A549 (cell line): ENCODE results near the gene CUL9. TPM values are rescaled to one million over a fixed set of nuclear protein-coding genes. Genes with fewer than 3 reads are reported as not detected.

ENCODE experiments used
- ATAC-seq, 2 experiments: fragments of 200-7000 bp in 1 of 2; fragments of >200 bp in 1 of 2; cut with Nextera tagmentation in 1 of 2; cut with Tn5 transposase in 1 of 2; 3 replicates each; pipeline versions ENCODE4 v1.8.0 to v1.9.1; 2018 to 2020; ENCODE audit warnings: mild to moderate bottlenecking in 1 of 2, moderate library complexity in 1 of 2
- CTCF ChIA-PET: fragments of 300-600 bp; sonication (Branson Sonifier 250); formaldehyde crosslinking; extraction: SDS; loops from one replicate; lab custom pipeline; 2021; ENCODE audit warnings: antibody characterized with exemption, inconsistent platforms; lab: Yijun Ruan, JAX
- POLR2A ChIA-PET: fragments of 350-600 bp; formaldehyde crosslinking; extraction: SDS; loops from one replicate; lab custom pipeline; 2021; ENCODE audit warnings: antibody characterized with exemption, inconsistent platforms; lab: Yijun Ruan, JAX
- DNase-seq, 2 experiments: peaks; one replicate each; pipeline versions ENCODE4 v3.0.0 to v3.0.0-alpha.2; 2011 to 2016; ENCODE audit warnings: low read depth in 1 of 2, low spot score in 1 of 2
- FAIRE-seq: peaks from 2 replicates; lab custom pipeline; 2011; peaks lifted over from hg19 to GRCh38; lab: Jason Lieb, UNC
- H3K27ac ChIP-seq, 2 experiments: fragments of >200 bp; sonication (Bioruptor Twin); formaldehyde crosslinking; 3 replicates each; pipeline ENCODE4 v1.5.1; 2016 to 2017
- H3K4me1 ChIP-seq: fragments of >200 bp; sonication (Bioruptor Twin); formaldehyde crosslinking; 3 replicates; pipeline ENCODE4 v1.6.1; 2016
- H3K4me2 ChIP-seq: fragments of >200 bp; sonication (Bioruptor Twin); formaldehyde crosslinking; 3 replicates; pipeline ENCODE4 v1.6.1; 2016
- H3K4me3 ChIP-seq: fragments of >200 bp; sonication (Bioruptor Twin); formaldehyde crosslinking; 3 replicates; pipeline ENCODE4 v1.5.1; 2016
- H3K9me3 ChIP-seq: fragments of >200 bp; sonication (Bioruptor Twin); formaldehyde crosslinking; 3 replicates; pipeline ENCODE4 v1.6.1; 2016
- CBX2 ChIP-seq: fragments of 200-600 bp; sonication (generic); IDR thresholded peaks from 2 replicates; pipeline ENCODE4 v1.6.1; 2016; ENCODE audit warnings: low read depth, mild to moderate bottlenecking, borderline replicate concordance
- CHD2 ChIP-seq: fragments of 150-350 bp; IDR thresholded peaks from 2 replicates; pipeline ENCODE4 v1.6.1; 2014; ENCODE audit warnings: low read length; ENCODE audit not compliant: partially characterized antibody
- CHD4 ChIP-seq: fragments of 200-600 bp; sonication (generic); IDR thresholded peaks from 2 replicates; pipeline ENCODE4 v1.6.1; 2016; ENCODE audit warnings: antibody characterized with exemption, mild to moderate bottlenecking, borderline replicate concordance
- E2F6 ChIP-seq: IDR thresholded peaks from 2 replicates; pipeline ENCODE4 v1.6.1; 2012; ENCODE audit warnings: low read depth, borderline replicate concordance
- EHMT2 ChIP-seq: fragments of 200-600 bp; sonication (generic); IDR thresholded peaks from 2 replicates; pipeline ENCODE4 v1.6.1; 2016; ENCODE audit warnings: antibody characterized with exemption, low read depth, mild to moderate bottlenecking, moderate library complexity
- EP300 ChIP-seq, 2 experiments: fragments of >200 bp; sonication (Bioruptor Twin); formaldehyde crosslinking; IDR thresholded peaks; 2 replicates in 1 of 2; 3 replicates in 1 of 2; pipeline ENCODE4 v1.6.1; 2016 to 2017
- FOSB ChIP-seq: fragments of 250-450 bp; sonication (Bioruptor Pico); IDR thresholded peaks from 2 replicates; pipeline ENCODE4 v1.5.0; 2020; ENCODE audit warnings: mild to moderate bottlenecking, moderate library complexity
- FOSL2 ChIP-seq, 2 experiments: fragments of 450-650 bp in 1 of 2; fragments of >200 bp in 1 of 2; sonication (Bioruptor Twin) in 1 of 2; formaldehyde crosslinking; IDR thresholded peaks; 2 replicates each; pipeline versions ENCODE4 v1.5.0 to v1.6.1; 2016 to 2020; ENCODE audit warnings: mild to moderate bottlenecking in 1 of 2, moderate library complexity in 1 of 2
- HDAC2 ChIP-seq: fragments of 200-600 bp; sonication (generic); IDR thresholded peaks from 2 replicates; pipeline ENCODE4 v1.6.1; 2016
- HOXB5 ChIP-seq: fragments of 250-450 bp; sonication (Bioruptor Pico); IDR thresholded peaks from 2 replicates; pipeline ENCODE4 v1.5.0; 2020; ENCODE audit warnings: mild to moderate bottlenecking, moderate library complexity
- KDM1A ChIP-seq: fragments of 200-600 bp; sonication (generic); IDR thresholded peaks from 2 replicates; pipeline ENCODE4 v1.6.1; 2016; ENCODE audit warnings: low read depth, mild to moderate bottlenecking
- MAFK ChIP-seq: fragments of 450-650 bp; IDR thresholded peaks from 2 replicates; pipeline ENCODE4 v1.6.1; 2014; ENCODE audit not compliant: partially characterized antibody
- NFE2L2 ChIP-seq: fragments of 150-350 bp; conservative IDR thresholded peaks from 2 replicates; pipeline ENCODE4 v1.6.1; 2014; ENCODE audit warnings: low read length
- NPAS2 ChIP-seq: fragments of 250-450 bp; sonication (Bioruptor Pico); IDR thresholded peaks from 2 replicates; pipeline ENCODE4 v1.8.0; 2022; ENCODE audit warnings: mild to moderate bottlenecking, moderate library complexity, borderline replicate concordance
- NR3C1 ChIP-seq: fragments of >200 bp; sonication (Bioruptor Twin); formaldehyde crosslinking; IDR thresholded peaks from 3 replicates; pipeline ENCODE4 v1.6.1; 2017
- POLR2AphosphoS2 ChIP-seq: conservative IDR thresholded peaks from 2 replicates; pipeline ENCODE4 v1.6.1; 2012; ENCODE audit warnings: low read length, improper control_type of control experiment, inconsistent platforms
- RAD21 ChIP-seq, 2 experiments: fragments of >200 bp in 1 of 2; sonication (Bioruptor Twin) in 1 of 2; formaldehyde crosslinking in 1 of 2; IDR thresholded peaks in 1 of 2; conservative IDR thresholded peaks in 1 of 2; 2 replicates in 1 of 2; 3 replicates in 1 of 2; pipeline ENCODE4 v1.6.1; 2012 to 2018; ENCODE audit warnings: inconsistent platforms in 1 of 2
- RARB ChIP-seq: fragments of 250-450 bp; sonication (Bioruptor Pico); IDR thresholded peaks from 2 replicates; pipeline ENCODE4 v1.8.0; 2021; ENCODE audit warnings: mild to moderate bottlenecking, moderate library complexity
- RCOR1 ChIP-seq: fragments of 150-350 bp; IDR thresholded peaks from 2 replicates; pipeline ENCODE4 v1.6.1; 2014; ENCODE audit warnings: antibody characterized with exemption, low read length, low read depth
- RFX5 ChIP-seq: fragments of 450-650 bp; IDR thresholded peaks from 2 replicates; pipeline ENCODE4 v1.7.1; 2014; ENCODE audit warnings: antibody characterized with exemption, mild to moderate bottlenecking, moderate library complexity
- RNF2 ChIP-seq: fragments of 200-600 bp; sonication (generic); IDR thresholded peaks from 2 replicates; pipeline ENCODE4 v1.6.1; 2016; ENCODE audit warnings: low read depth, mild to moderate bottlenecking, antibody characterized with exemption, moderate library complexity, borderline replicate concordance
- SMC3 ChIP-seq: fragments of >200 bp; sonication (Bioruptor Twin); formaldehyde crosslinking; IDR thresholded peaks from 3 replicates; pipeline ENCODE4 v1.6.1; 2018; ENCODE audit warnings: inconsistent platforms
- TFCP2L1 ChIP-seq: fragments of 250-450 bp; sonication (Bioruptor Pico); IDR thresholded peaks from 2 replicates; pipeline ENCODE4 v1.5.0; 2021; ENCODE audit warnings: mild to moderate bottlenecking
- USF2 ChIP-seq: fragments of 450-650 bp; IDR thresholded peaks from 2 replicates; pipeline ENCODE4 v1.6.1; 2014; ENCODE audit warnings: antibody characterized with exemption
- ZC3H11A ChIP-seq: fragments of 450-650 bp; IDR thresholded peaks from 2 replicates; pipeline ENCODE4 v1.6.1; 2014; ENCODE audit warnings: antibody characterized with exemption, mild to moderate bottlenecking
- ZNF302 ChIP-seq: fragments of 250-450 bp; sonication (Bioruptor Pico); IDR thresholded peaks from 2 replicates; pipeline ENCODE4 v1.9.0; 2021; ENCODE audit warnings: inconsistent platforms, mild to moderate bottlenecking, moderate library complexity
- WGBS: methylation state at CpG from one replicate; pipeline ENCODE4 v1.1.6; 2017; ENCODE audit errors: missing lambda C conversion rate; 5-methylcytosine and 5-hydroxymethylcytosine counted together
- polyA plus RNA-seq, 4 experiments: library from polyadenylated mRNA; depleted of rRNA in 3 of 4; stranded (reverse); fragments of >200 nt; fragmentation: RNase III in 1 of 4; extraction: RNeasy Plus Mini Kit Qiagen cat#74134 plus additional on column Dnase treatment in 1 of 4; gene quantifications; 2 replicates in 3 of 4; 3 replicates in 1 of 4; pipeline ENCODE4 v1.2.3, GENCODE V29; 2011 to 2017
- TF ChIP-seq, protein P1 (sequence below): fragments of 150-350 bp; IDR thresholded peaks from 2 replicates; pipeline ENCODE4 v1.6.1; 2014; ENCODE audit warnings: low read depth, mild to moderate bottlenecking, low read length

CUL9 gene
- polyA plus RNA-seq, 2 of the 4 experiments (the other 2 are of a cell fraction) = 11.3 to 12.5 TPM

DNA sequence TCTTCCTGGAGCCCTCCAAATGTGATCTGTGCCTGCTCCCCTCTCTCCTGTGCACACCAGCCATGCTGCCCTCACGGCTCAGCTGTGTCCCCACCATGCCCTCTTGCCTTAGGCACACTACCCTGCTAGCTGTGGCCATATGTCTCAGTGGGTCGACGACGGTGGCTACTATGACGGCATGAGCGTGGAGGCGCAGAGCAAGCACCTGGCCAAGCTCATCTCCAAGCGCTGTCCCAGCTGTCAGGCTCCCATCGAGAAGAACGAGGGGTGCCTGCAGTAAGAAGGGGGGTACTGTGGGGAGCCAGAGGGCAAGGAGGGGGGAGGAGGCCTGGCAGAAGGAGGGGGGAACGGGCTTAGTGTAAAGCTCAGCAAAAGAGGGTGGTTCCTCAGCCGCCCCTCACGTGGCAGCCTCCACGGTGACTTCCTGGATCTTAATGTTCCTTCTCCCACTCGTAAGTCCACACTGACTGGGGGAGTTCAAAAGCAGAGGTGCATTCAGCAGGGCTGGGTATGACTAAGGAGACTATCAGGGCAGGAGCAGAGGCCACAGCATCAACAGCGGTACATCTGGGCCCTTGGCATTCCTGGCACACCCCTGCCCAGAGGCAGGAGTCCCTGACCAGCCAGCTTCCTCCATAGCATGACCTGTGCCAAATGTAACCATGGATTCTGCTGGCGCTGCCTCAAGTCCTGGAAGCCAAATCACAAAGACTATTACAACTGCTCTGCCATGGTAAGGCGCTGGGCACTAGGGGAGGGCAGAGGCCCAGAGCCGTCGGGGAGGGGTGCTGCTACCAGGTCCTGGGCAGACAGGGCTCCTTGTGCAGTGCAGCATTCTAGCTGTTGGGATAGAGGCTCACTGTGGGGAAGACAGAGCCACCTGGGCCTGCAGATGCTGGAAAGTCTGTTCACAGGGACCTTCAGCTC is 39.3 kb downstream of the CUL9 start:
- ATAC-seq (peak in 1 of 2 experiments; percentile 17; a peak in 3 of 6 replicates), FAIRE-seq (no peak), DNase-seq (no peak)
- POLR2A ChIA-PET = interaction anchor here (0.9 kb wide), 1 partner anchor 47 kb away, joined by 3 read pairs; no protein-coding TSS in a partner anchor
- TF ChIP-seq POLR2AphosphoS2 = no peak
- no peak for TF ChIP-seq EHMT2
- TF ChIP-seq RNF2 = no peak
- TF ChIP-seq NFE2L2 = no peak
- no peak for TF ChIP-seq RFX5
- no peak for TF ChIP-seq HDAC2
- TF ChIP-seq E2F6 = no peak
- no peak for TF ChIP-seq EP300 (IDR thresholded peaks at IDR 0.05)
- no peak for TF ChIP-seq CHD4
- TF ChIP-seq SMC3 = no peak
- TF ChIP-seq KDM1A = no peak
- TF ChIP-seq RAD21 (conservative IDR thresholded peaks at IDR 0.05 in 1 of 2, IDR thresholded peaks at IDR 0.05 in 1 of 2) = no peak
- no peak for TF ChIP-seq ZNF302
- Histone ChIP-seq H3K9me3 (no peaks in the 10 kb centered on the region), H3K4me2 (no peak overlapping the region), H3K4me1 (no peaks in the 10 kb centered on the region), H3K4me3 (no peak overlapping the region), H3K27ac (no peak overlapping the region)
- 90% methylated on average over 14 of the region's 20 CpGs for WGBS
- CTCF ChIA-PET = interaction anchor here (0.6 to 5.3 kb wide), 4 partner anchors 8 to 285 kb away, joined by 3 to 38 read pairs (median 4); partner anchors contain the start of gene DNPH1

- ChIA-PET CTCF (interaction anchor here (2.6 kb wide), 1 partner anchor 112 kb away, joined by 6 read pairs; no protein-coding TSS in a partner anchor), POLR2A (no interaction called here)
- H3K9me3 ChIP-seq = no peaks in the 10 kb centered on the region
- no peak overlapping the region for H3K4me3 ChIP-seq
- no peak for TF ChIP-seq USF2
- DNase-seq = no peak
- no peak overlapping the region for H3K4me2 ChIP-seq
- WGBS = 90% methylated on average over 10 of the region's 15 CpGs
- peak in 1 of 2 experiments; percentile 30; a peak in 3 of 6 replicates for ATAC-seq
- no peak for FAIRE-seq
- no peak overlapping the region for H3K27ac ChIP-seq
- H3K4me1 ChIP-seq = no peaks in the 10 kb centered on the region
Measured at GRCh38 chr6:43222418-43223059, 40.5 kb downstream of the CUL9 start.

- DNase-seq (no peak), ATAC-seq (peak in 1 of 2 experiments; percentile 18; a peak in 1 of 6 replicates), FAIRE-seq (no peak)
- H3K4me2 ChIP-seq = no peak overlapping the region
- WGBS = 87% methylated on average over 6 of the region's 14 CpGs
- H3K27ac ChIP-seq = no peak overlapping the region
- ChIA-PET POLR2A (no interaction called here), CTCF (interaction anchor here (1.3 to 2.6 kb wide), 2 partner anchors 15 to 111 kb away, joined by 6 read pairs; no protein-coding TSS in a partner anchor)
- no peak for TF ChIP-seq CHD2
- TF ChIP-seq FOSB (CRISPR knock-in tag) = no peak
- TF ChIP-seq, protein P1, sequence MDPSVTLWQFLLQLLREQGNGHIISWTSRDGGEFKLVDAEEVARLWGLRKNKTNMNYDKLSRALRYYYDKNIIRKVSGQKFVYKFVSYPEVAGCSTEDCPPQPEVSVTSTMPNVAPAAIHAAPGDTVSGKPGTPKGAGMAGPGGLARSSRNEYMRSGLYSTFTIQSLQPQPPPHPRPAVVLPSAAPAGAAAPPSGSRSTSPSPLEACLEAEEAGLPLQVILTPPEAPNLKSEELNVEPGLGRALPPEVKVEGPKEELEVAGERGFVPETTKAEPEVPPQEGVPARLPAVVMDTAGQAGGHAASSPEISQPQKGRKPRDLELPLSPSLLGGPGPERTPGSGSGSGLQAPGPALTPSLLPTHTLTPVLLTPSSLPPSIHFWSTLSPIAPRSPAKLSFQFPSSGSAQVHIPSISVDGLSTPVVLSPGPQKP = no peak
- TF ChIP-seq RAD21 (conservative IDR thresholded peaks at IDR 0.05 in 1 of 2, IDR thresholded peaks at IDR 0.05 in 1 of 2) = no peak
- TF ChIP-seq HOXB5 (CRISPR knock-in tag) = no peak
- no peak for TF ChIP-seq USF2
- no peak for TF ChIP-seq FOSL2 (IDR thresholded peaks at IDR 0.05)
- no peak for TF ChIP-seq FOSL2 (CRISPR knock-in tag; IDR thresholded peaks at IDR 0.05)
- no peak for TF ChIP-seq RNF2
- TF ChIP-seq ZC3H11A = no peak
- TF ChIP-seq CBX2 = no peak
- no peak for TF ChIP-seq RCOR1
- TF ChIP-seq TFCP2L1 = no peak
- no peak for TF ChIP-seq MAFK
- TF ChIP-seq NR3C1 = no peak
- TF ChIP-seq RARB (CRISPR knock-in tag) = no peak
- TF ChIP-seq SMC3 = no peak
- TF ChIP-seq NPAS2 (CRISPR knock-in tag) = no peak
- no peaks in the 10 kb centered on the region for H3K9me3 ChIP-seq
- no peak overlapping the region for H3K4me3 ChIP-seq
- H3K4me1 ChIP-seq = no peaks in the 10 kb centered on the region
Measured at GRCh38 chr6:43223175-43223574, 41.2 kb downstream of the CUL9 start.
